Smooth muscle cell (in vitro differentiated cells): ENCODE results near the gene GMCL1. TPM values are rescaled to one million over a fixed set of nuclear protein-coding genes. Genes with fewer than 3 reads are reported as not detected.
A peak's percentile ranks its signal among the peaks of the same experiment; 100 is the strongest.

Experiments used
- DNase-seq: peaks from one replicate; lab custom pipeline; 2025; ENCODE audit not compliant: unreplicated experiment; lab: John Stamatoyannopoulos, UW
- H2AFZ ChIP-seq: fragments of 200-600 bp; sonication (generic); 2 replicates; pipeline ENCODE4 v1.6.0; 2016; ENCODE audit warnings: antibody characterized with exemption, low read depth, mild to moderate bottlenecking
- H3F3A ChIP-seq: fragments of 200-600 bp; sonication (generic); 2 replicates; pipeline ENCODE4 v1.6.0; 2017; ENCODE audit warnings: antibody characterized with exemption, low read depth
- H3K27ac ChIP-seq: fragments of 200-600 bp; sonication (generic); 2 replicates; pipeline ENCODE4 v1.5.1; 2016; ENCODE audit warnings: low read depth, mild to moderate bottlenecking
- H3K27me3 ChIP-seq: fragments of 200-600 bp; sonication (generic); 2 replicates; pipeline ENCODE4 v1.6.1; 2016; ENCODE audit warnings: low read depth, mild to moderate bottlenecking
- H3K36me3 ChIP-seq: fragments of 200-600 bp; sonication (generic); 2 replicates; pipeline ENCODE4 v1.5.1; 2016; ENCODE audit warnings: low read depth
- H3K4me1 ChIP-seq: fragments of 200-600 bp; sonication (generic); 2 replicates; pipeline ENCODE4 v1.5.1; 2016; ENCODE audit warnings: low read depth
- H3K4me2 ChIP-seq: fragments of 200-600 bp; sonication (generic); 2 replicates; pipeline ENCODE4 v1.6.0; 2016; ENCODE audit warnings: mild to moderate bottlenecking
- H3K4me3 ChIP-seq: fragments of 200-600 bp; sonication (generic); 2 replicates; pipeline ENCODE4 v1.5.1; 2016; ENCODE audit warnings: mild to moderate bottlenecking
- H3K79me2 ChIP-seq: fragments of 200-600 bp; sonication (generic); 2 replicates; pipeline ENCODE4 v1.6.0; 2016; ENCODE audit warnings: low read depth, mild to moderate bottlenecking
- H3K9ac ChIP-seq: fragments of 200-600 bp; sonication (generic); 2 replicates; pipeline ENCODE4 v1.6.0; 2016; ENCODE audit warnings: low read depth
- H3K9me3 ChIP-seq: fragments of 200-600 bp; sonication (generic); replicated peaks from 2 replicates; pipeline ENCODE4 v1.5.1; 2016; ENCODE audit warnings: low read depth
- H4K20me1 ChIP-seq: fragments of 200-600 bp; sonication (generic); 2 replicates; pipeline ENCODE4 v1.6.0; 2016; ENCODE audit warnings: low read depth
- WGBS: methylation state at CpG from one replicate; pipeline ENCODE4 v1.1.7; 2016; ENCODE audit warnings: low lambda C conversion rate; 5-methylcytosine and 5-hydroxymethylcytosine counted together
- polyA plus RNA-seq: library from polyadenylated mRNA; unstranded; fragments of >200 nt; fragmentation: Nextera tagmentation; extraction: Ambion mirVana; gene quantifications from 2 replicates; pipeline ENCODE4 v1.2.1, GENCODE V29; 2016
- total RNA-seq: library from RNA; depleted of rRNA; stranded (reverse); fragments of >200 nt; gene quantifications from 2 replicates; pipeline ENCODE4 v1.2.3, GENCODE V29; 2014
- TF ChIP-seq, protein P1 (sequence below): fragments of 200-600 bp; sonication (generic); IDR thresholded peaks from 2 replicates; pipeline ENCODE4 v1.5.1; 2017; ENCODE audit warnings: borderline replicate concordance, mild to moderate bottlenecking, antibody characterized with exemption; ENCODE audit not compliant: insufficient read depth, poor library complexity, severe bottlenecking

The GMCL1 gene, protein sequence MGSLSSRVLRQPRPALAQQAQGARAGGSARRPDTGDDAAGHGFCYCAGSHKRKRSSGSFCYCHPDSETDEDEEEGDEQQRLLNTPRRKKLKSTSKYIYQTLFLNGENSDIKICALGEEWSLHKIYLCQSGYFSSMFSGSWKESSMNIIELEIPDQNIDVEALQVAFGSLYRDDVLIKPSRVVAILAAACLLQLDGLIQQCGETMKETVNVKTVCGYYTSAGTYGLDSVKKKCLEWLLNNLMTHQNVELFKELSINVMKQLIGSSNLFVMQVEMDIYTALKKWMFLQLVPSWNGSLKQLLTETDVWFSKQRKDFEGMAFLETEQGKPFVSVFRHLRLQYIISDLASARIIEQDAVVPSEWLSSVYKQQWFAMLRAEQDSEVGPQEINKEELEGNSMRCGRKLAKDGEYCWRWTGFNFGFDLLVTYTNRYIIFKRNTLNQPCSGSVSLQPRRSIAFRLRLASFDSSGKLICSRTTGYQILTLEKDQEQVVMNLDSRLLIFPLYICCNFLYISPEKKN
- total RNA-seq (10.4 and 14.7 TPM in 2 replicates), polyA plus RNA-seq (9.4 and 10.6 TPM in 2 replicates)

DNA sequence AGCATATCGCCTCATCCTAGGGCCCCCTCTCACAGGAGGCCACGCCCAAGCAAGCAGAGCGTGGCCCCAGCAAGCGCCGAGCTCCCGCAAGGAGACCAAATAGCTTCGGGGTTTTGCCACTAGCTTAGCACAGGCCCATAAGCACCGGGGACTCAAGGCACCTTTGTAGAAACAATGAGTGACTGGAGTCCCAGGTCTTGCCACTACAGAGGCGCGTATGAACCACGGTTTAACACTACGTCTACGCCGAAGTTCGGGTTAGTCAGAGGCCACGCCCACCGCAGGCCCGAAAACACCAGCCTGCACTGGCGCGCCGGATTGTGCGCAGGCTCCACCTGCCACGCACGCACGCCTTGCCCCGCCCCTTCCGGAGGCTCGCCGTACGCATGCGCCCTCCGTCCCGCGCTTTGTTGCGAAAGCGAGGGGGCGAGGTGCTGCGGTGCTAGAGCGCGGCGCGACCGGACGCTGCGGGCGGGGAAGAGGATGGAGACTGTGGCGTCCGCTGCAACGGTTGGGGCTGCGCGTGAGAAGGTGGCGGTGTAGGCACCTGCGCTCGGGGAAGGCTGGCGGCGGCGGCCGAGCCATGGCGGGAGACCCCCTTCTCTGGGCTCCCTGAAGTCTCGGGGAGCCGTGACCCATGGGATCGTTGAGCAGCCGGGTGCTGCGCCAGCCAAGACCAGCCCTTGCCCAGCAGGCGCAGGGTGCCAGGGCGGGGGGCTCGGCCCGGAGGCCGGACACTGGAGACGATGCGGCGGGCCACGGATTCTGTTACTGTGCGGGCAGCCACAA, at the start of gene GMCL1:
Gene GMCL1 (plus strand): TSS at position 405 of the 789 bp plus-strand sequence. CDS start 233 bp downstream, at position 638.
- peak within 1 kb of the TSS; percentile 95 for H3K4me3 ChIP-seq
- H2AFZ ChIP-seq, result peak within 1 kb of the TSS; percentile 98
- peak; percentile 93 for DNase-seq
- no peaks in the 10 kb centered on the region for H3F3A ChIP-seq
- TF ChIP-seq, protein P1, sequence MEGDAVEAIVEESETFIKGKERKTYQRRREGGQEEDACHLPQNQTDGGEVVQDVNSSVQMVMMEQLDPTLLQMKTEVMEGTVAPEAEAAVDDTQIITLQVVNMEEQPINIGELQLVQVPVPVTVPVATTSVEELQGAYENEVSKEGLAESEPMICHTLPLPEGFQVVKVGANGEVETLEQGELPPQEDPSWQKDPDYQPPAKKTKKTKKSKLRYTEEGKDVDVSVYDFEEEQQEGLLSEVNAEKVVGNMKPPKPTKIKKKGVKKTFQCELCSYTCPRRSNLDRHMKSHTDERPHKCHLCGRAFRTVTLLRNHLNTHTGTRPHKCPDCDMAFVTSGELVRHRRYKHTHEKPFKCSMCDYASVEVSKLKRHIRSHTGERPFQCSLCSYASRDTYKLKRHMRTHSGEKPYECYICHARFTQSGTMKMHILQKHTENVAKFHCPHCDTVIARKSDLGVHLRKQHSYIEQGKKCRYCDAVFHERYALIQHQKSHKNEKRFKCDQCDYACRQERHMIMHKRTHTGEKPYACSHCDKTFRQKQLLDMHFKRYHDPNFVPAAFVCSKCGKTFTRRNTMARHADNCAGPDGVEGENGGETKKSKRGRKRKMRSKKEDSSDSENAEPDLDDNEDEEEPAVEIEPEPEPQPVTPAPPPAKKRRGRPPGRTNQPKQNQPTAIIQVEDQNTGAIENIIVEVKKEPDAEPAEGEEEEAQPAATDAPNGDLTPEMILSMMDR, result no peak
- no peaks in the 10 kb centered on the region for H3K36me3 ChIP-seq
- H3K79me2 ChIP-seq, result peaks cover 45% of the 10 kb centered on the region
- no peaks in the 10 kb centered on the region for H3K9me3 ChIP-seq
- peak within 1 kb of the TSS; percentile 95 for H3K27ac ChIP-seq
- H3K4me2 ChIP-seq, result peak within 1 kb of the TSS; percentile 98
- peaks cover 17% of the 10 kb centered on the region for H3K4me1 ChIP-seq
- H3K9ac ChIP-seq, result peak within 1 kb of the TSS; percentile 90
- under 1% methylated on average over 74 of the region's 74 CpGs for WGBS
- peaks cover 9% of the 10 kb centered on the region for H4K20me1 ChIP-seq
- no peaks in the 10 kb centered on the region for H3K27me3 ChIP-seq

DNA sequence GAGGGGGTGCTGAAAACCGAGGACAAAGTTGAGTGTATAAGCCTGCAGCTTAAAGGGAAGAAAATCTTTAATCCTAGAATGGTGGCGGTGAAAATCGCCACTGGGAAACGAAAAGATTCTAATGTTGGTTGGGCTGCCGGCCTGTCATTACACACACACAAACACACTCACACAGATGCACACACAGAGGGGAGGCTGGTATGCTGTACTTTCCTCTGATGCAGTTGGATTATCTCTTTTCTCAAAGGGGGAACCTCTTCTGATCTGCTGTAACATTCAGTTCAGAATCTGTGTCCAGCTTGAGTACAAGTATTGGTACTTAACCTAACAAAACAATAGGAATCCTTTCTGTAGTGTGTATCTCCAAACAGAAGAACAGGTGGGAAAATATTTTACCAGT, 48.5 kb upstream of the GMCL1 start:
- Histone ChIP-seq H3K4me1 (no peaks in the 10 kb centered on the region), H3K4me2 (no peak overlapping the region), H3K36me3 (no peaks in the 10 kb centered on the region), H3K9ac (no peak overlapping the region), H3K27ac (no peak overlapping the region), H4K20me1 (no peaks in the 10 kb centered on the region), H3K27me3 (no peaks in the 10 kb centered on the region), H2AFZ (no peak overlapping the region), H3K9me3 (no peaks in the 10 kb centered on the region), H3K4me3 (no peak overlapping the region), H3K79me2 (no peaks in the 10 kb centered on the region), H3F3A (no peaks in the 10 kb centered on the region)
- 80% methylated on average over 5 of the region's 5 CpGs for WGBS
- TF ChIP-seq, protein P1, result no peak
- no peak for DNase-seq

DNA sequence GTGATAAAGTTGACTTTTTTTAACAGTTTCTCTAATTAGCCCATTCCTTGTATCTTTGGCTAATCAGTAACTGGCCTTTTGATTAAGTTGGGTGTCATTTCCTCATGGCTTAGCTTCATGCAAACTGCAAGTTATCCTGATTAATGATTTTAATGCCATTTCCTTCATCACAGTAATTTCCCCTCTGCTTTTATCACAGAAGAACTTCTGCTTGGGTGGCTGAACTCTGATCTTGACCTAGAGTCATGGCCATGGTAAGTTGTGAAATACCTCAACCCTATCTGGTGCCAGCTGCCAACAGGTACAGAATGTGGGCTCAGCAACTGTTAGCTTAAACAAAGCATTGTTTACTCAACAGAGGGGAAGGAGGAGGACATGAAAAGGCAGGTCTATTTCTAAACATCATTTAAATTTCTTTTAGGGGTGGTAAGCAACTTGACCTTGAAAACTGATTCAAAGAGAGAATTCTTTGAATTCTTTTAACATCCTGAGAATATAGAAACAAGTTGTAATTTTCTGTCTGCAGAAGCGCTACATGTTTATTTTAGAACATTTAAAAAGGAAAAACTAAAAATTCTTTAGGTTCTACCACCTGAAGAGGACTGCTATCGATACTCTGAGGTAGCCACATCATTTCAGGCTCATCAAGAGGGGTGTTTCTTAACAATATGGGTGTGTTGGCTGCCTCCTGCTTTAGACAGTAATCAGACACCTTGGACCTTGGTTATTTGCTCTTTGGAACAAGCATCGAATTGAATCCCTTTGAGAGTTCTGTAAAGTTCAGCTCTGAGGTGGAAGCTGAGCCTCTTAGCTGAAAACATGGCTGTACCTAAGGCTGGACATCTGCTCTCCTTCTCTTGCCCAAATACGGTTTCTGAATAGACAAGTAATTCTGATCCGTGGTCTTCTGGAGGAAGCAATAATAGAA, 47.9 kb upstream of the GMCL1 start:
- no peaks in the 10 kb centered on the region for H3K36me3 ChIP-seq
- H3K9me3 ChIP-seq, result no peaks in the 10 kb centered on the region
- no peak overlapping the region for H3K27ac ChIP-seq
- WGBS, result 87% methylated on average over 5 of the region's 5 CpGs
- no peak overlapping the region for H3K4me3 ChIP-seq
- H3K4me1 ChIP-seq, result no peaks in the 10 kb centered on the region
- H2AFZ ChIP-seq, result no peak overlapping the region
- TF ChIP-seq, protein P1, result no peak
- H3F3A ChIP-seq, result no peaks in the 10 kb centered on the region
- DNase-seq, result no peak
- no peaks in the 10 kb centered on the region for H3K79me2 ChIP-seq
- no peaks in the 10 kb centered on the region for H4K20me1 ChIP-seq
- no peaks in the 10 kb centered on the region for H3K27me3 ChIP-seq
- no peak overlapping the region for H3K9ac ChIP-seq
- no peak overlapping the region for H3K4me2 ChIP-seq
